GM08714 (cell line): ENCODE results near the gene UNC5C.

ENCODE experiments used
- H3K4me3 ChIP-seq: fragments of 200-500 bp; sonication (Bioruptor generic); 2 replicates; pipeline ENCODE4 v1.5.1; 2014; ENCODE audit warnings: mild to moderate bottlenecking, low read length, inconsistent platforms
- ZNF274 ChIP-seq: IDR thresholded peaks from 2 replicates; pipeline ENCODE4 v1.6.1; 2012; ENCODE audit warnings: mild to moderate bottlenecking, low read depth, low read length

Gene UNC5C

DNA sequence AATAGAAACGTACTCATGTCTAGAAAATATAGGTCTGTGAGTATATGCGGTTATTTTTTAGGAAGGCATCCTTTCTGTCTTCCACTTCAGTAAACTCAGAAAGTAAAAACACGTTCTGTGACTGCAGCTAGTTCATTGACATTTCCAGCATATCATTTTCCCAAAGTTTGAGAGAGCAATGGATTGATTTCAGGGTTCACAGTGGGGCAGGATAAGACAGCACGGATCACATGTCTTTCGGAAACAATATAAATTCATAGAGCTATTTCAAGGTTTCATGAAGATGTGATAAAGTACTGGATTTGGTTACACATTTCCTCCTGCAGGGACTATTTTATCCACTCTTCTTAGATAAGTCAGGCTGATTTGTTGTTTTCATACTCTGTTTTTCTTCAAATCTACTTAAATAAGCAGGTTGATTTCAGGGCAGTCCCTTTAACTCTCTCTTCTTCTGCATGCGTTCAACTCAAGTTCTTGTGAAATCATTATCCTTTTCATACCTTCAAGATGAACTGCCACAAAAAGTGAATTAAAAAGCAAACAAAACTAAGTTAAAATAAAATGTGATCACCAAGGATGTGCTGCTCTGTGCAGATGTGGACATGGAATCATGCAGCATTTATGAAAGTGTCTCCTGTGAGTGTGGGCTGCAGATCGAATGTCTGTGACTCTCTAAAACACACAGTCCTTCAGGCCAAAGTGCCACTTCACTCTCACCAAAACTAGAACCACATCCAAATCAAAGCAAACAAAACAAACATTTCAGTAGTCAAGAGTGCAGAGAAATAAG is 187.7 kb downstream of the UNC5C start:
- H3K4me3 ChIP-seq, result no peak overlapping the region
- TF ChIP-seq ZNF274, result no peak

- H3K4me3 ChIP-seq, result no peak overlapping the region
- TF ChIP-seq ZNF274, result no peak
Observed at GRCh38 chr4:95360256-95360903, 188.4 kb downstream of the UNC5C start.

GRCh38 chr4:95358421-95358820 is 190.4 kb downstream of the UNC5C start:
- H3K4me3 ChIP-seq, result no peak overlapping the region
- TF ChIP-seq ZNF274, result no peak

- no peak for TF ChIP-seq ZNF274
- no peak overlapping the region for H3K4me3 ChIP-seq
Observed at GRCh38 chr4:95355021-95355420, 193.8 kb downstream of the UNC5C start.

GRCh38 chr4:95348418-95348817 is 200.4 kb downstream of the UNC5C start:
- TF ChIP-seq ZNF274, result no peak
- no peak overlapping the region for H3K4me3 ChIP-seq

DNA sequence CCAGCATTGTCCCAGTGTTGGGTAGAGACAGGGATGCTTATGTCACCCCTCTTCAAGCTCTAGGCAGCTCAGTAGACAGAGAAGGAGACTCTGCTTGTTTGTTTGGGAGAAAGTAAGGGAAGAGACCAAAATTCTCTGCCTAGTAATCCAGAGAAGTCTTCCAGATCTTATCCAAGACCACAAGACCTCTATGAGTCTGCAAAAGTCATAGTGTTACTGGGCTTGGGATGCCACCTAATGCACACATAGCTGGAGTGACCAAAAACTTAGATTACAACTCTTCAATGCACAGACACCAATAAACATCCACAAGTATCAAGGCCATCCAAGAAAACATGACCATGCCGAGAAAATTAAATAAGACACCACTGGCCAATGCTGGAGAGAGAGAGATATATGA is 205.5 kb downstream of the UNC5C start:
- H3K4me3 ChIP-seq, result no peak overlapping the region
- no peak for TF ChIP-seq ZNF274

- no peak for TF ChIP-seq ZNF274
- no peak overlapping the region for H3K4me3 ChIP-seq
Observed at GRCh38 chr4:95340191-95340590, 208.6 kb downstream of the UNC5C start.

DNA sequence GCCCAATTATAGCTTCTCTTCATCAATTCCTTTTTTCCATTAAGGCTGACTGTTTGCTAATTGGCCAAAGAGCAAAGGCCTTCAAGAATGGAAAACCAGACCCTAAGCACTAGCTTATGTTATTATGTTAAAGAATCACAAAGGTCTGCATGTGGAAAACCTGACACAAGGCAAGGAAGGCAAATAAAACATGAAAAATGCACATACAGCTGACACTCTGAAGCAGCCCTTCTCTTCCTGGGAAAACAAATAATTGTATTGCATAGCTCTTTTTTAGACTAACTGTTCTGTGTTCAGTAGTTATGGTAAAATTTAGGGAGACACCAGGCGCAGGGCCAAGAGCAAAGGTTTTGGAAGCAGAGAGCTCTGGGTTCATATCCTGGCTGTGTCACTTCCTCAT is 223.1 kb downstream of the UNC5C start:
- no peak overlapping the region for H3K4me3 ChIP-seq
- TF ChIP-seq ZNF274, result no peak

DNA sequence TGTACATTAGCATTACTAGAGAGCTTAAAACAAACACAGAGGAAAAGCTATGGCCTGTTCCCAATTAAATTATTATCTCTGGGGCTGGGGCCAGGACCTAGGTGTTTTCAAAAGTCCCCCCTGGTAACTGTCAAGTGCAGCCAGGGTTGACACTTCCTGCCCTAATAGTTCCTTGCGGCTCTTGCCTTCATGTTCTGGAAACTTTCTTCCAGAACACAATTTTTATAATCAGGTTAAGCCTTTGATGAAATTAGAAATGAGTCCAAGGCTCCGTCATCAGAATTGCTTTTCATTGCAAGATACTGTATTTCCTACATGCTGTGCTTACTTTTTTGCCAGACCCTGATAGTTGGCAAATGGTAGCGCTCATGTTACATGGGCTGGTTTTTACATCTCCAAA is 229.6 kb downstream of the UNC5C start:
- TF ChIP-seq ZNF274, result no peak
- H3K4me3 ChIP-seq, result no peak overlapping the region

- H3K4me3 ChIP-seq, result no peak overlapping the region
- TF ChIP-seq ZNF274, result no peak
Observed at GRCh38 chr4:95318483-95318882, 230.3 kb downstream of the UNC5C start.

- TF ChIP-seq ZNF274, result no peak
Observed at GRCh38 chr4:95318044-95318443, 230.7 kb downstream of the UNC5C start.

DNA sequence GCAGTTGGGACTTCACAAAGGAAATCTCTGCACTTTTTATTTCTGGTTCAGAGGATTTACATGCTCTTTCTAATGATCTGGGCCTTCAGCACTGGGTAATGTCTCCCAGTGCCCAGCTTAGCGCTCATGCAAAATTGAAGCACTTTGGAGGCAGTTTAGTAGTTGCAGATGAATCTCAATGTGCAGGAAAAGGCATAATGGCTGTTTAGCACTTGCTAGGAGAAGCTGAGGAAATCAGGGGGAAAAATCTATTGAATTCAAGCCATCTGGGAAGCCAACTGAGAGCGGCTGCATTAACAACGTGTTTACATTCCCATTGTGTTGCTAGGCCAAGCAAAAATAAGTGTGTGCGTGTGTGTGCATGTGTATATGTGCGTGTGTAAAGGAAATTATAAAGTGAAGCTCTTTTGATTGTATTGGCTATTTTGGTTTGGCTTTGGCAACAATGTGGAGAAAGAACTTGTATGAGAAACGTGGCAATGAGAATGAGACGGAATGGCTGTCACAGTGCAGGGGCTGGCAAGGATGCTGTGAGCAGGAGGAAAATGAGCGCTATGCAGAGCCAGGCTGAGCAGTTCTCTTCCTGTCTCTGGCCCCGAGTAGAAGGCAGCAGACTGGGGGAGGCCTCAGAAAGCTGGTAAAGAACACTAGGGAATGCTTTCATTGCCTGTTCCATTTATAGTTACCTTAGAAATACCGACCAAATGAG is 231.5 kb downstream of the UNC5C start:
- TF ChIP-seq ZNF274, result no peak
- no peak overlapping the region for H3K4me3 ChIP-seq

More at GRCh38 chr4:95318044-95318443, 230.7 kb downstream of the UNC5C start:
- no peak overlapping the region for H3K4me3 ChIP-seq

- no peak for TF ChIP-seq ZNF274
- no peak overlapping the region for H3K4me3 ChIP-seq
Observed at GRCh38 chr4:95314573-95314972, 234.2 kb downstream of the UNC5C start.

DNA sequence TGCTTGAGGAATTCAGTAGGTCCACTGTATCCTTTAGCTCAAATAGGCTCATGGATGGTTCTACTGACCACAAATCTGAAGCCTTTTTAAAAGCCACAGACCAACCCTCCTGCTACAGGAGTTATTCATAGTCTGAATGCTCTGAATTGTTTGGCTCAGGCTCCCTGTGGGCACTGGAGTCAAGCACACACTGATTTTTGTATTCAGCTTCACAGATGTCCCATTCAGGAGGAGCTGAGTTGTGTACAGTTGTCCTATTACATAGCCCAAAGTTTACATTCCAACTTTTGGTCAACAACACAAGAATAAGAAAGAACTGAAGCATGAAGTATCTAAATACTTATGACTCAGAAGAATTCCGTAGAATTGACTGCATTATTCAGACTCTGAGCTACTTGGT is 243.9 kb downstream of the UNC5C start:
- H3K4me3 ChIP-seq, result no peak overlapping the region
- TF ChIP-seq ZNF274, result no peak

DNA sequence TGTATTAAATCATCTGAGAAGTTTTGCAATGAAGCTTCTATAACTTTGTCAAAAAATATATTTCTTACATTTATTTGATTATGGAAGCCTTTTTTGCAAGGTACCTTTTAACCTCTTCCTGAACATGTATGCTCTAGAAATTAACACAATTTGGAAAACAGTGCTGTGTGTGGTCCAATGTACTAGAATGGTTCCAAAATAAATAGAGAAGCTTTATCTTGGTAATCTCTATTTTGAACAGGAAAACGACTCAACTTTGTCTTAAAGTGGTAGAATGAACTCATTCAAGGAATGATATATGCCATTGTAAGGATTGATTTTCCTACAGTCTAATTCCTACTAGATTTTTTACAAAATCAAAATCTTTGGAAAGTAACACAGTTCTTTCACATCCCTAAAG is 248.5 kb downstream of the UNC5C start:
- H3K4me3 ChIP-seq, result no peak overlapping the region
- no peak for TF ChIP-seq ZNF274
